Aorta (tissue), 5 donors: ENCODE data around the gene LRRC27. TPM values are rescaled to one million over a fixed set of nuclear protein-coding genes. Genes with fewer than 3 reads are reported as not detected.
A peak's percentile ranks its signal among the peaks of the same experiment; 100 is the strongest.

ENCODE experiments used
- ATAC-seq: fragments of 200-7000 bp; cut with Tn5 transposase; one replicate; pipeline ENCODE4 v1.9.1; 2022; ENCODE audit warnings: moderate library complexity; ENCODE audit not compliant: low FRiP score
- DNase-seq, 2 donors: peaks; one replicate each; pipeline ENCODE4 v3.0.0-alpha.2; 2020
- H3K27ac ChIP-seq, 2 donors: one replicate each; pipeline ENCODE4 v1.5.1; 2013; ENCODE audit warnings: low read length in 2 of 2, mild to moderate bottlenecking in 2 of 2, moderate library complexity in 2 of 2, control low read depth in 1 of 2, inconsistent platforms in 1 of 2, low read depth in 1 of 2
- H3K27me3 ChIP-seq, 2 donors: one replicate each; pipeline ENCODE4 v1.6.1; 2013; ENCODE audit warnings: control low read depth in 1 of 2, low read length in 1 of 2, mild to moderate bottlenecking in 1 of 2, moderate library complexity in 1 of 2; ENCODE audit not compliant: insufficient read depth in 2 of 2, control insufficient read depth in 1 of 2
- H3K36me3 ChIP-seq, 2 donors: one replicate each; pipeline ENCODE4 v1.6.1; 2013; ENCODE audit warnings: control low read depth in 1 of 2, low read length in 1 of 2, mild to moderate bottlenecking in 1 of 2; ENCODE audit not compliant: insufficient read depth in 2 of 2, control insufficient read depth in 1 of 2
- H3K4me1 ChIP-seq, 2 donors: one replicate each; pipeline ENCODE4 v1.6.1; 2013; ENCODE audit warnings: low read length in 2 of 2, control low read depth in 1 of 2, mild to moderate bottlenecking in 1 of 2, moderate library complexity in 1 of 2; ENCODE audit not compliant: insufficient read depth in 2 of 2, control insufficient read depth in 1 of 2
- H3K4me3 ChIP-seq, 2 donors: one replicate each; pipeline ENCODE4 v1.5.1; 2013; ENCODE audit warnings: low read length in 2 of 2, control low read depth in 1 of 2, mild to moderate bottlenecking in 1 of 2
- H3K9me3 ChIP-seq: one replicate; pipeline ENCODE4 v1.6.1; 2013; ENCODE audit warnings: mild to moderate bottlenecking, low read length; ENCODE audit not compliant: control insufficient read depth
- WGBS, 2 donors: extraction: QIAGEN DNeasy Blood & Tissue Kit; methylation state at CpG; one replicate each; pipeline ENCODE4 v1.1.7; 2013; 5-methylcytosine and 5-hydroxymethylcytosine counted together
- intact Hi-C, 2 donors: fragments of 100-400 bp; cut with DNase I; formaldehyde crosslinking; loops; one replicate each; pipeline versions ENCODE4 v1.14.2 to v1.15.0; 2022
- polyA plus RNA-seq, 2 donors: library from polyadenylated mRNA; stranded (reverse); fragments of 200-250 nt; gene quantifications; one replicate each; pipeline ENCODE4 v1.2.3, GENCODE V29; 2013
- total RNA-seq, 2 donors: library from RNA; stranded (reverse); fragmentation: NEBNext Ultra II Directional; extraction: Animal tissue kit (Norgen Biotek cat#: 25700); gene quantifications; one replicate each; pipeline ENCODE4 v1.2.1, GENCODE V29; 2021
- donor health status: healthy with polysubstance abuse.
- donor health status: Bipolar disorder and iron deficiency.
- donor health status: DM: no; HTN: no; CAD: no.
- donor health status: DM: no; HTN: no; CAD: no.
- donor health status: DM: yes; HTN: yes; CAD: no.

Gene LRRC27
- total and polyA plus RNA-seq, 4 donors: 3.1 to 11.7 (median 6.8) TPM

GRCh38 chr10:132320654-132321469 is 11.1 kb upstream of the LRRC27 start:
- ATAC-seq: no peak
- DNase-seq: peak in 1 of 2 donors; percentile 39
- H3K4me3 ChIP-seq: no peak overlapping the region
- intact Hi-C loops: no loop called here
- no peaks in the 10 kb centered on the region for H3K9me3 ChIP-seq
- H3K4me1 ChIP-seq: no peaks in the 10 kb centered on the region
- H3K27ac ChIP-seq: no peak overlapping the region
- 88 to 91% methylated on average over 13 of the region's 13 CpGs for WGBS, 2 donors
- no peaks in the 10 kb centered on the region for H3K36me3 ChIP-seq
- H3K27me3 ChIP-seq: no peaks in the 10 kb centered on the region

GRCh38 chr10:132321726-132322125 is 10.3 kb upstream of the LRRC27 start:
- H3K27ac ChIP-seq: no peak overlapping the region
- H3K9me3 ChIP-seq: no peaks in the 10 kb centered on the region
- ATAC-seq: no peak
- no peak overlapping the region for H3K4me3 ChIP-seq
- WGBS, 2 donors: 80 to 87% methylated on average over 10 of the region's 10 CpGs
- no peaks in the 10 kb centered on the region for H3K36me3 ChIP-seq
- no peaks in the 10 kb centered on the region for H3K4me1 ChIP-seq
- peak in 1 of 2 donors; percentile 50 for DNase-seq
- intact Hi-C loops: no loop called here
- no peaks in the 10 kb centered on the region for H3K27me3 ChIP-seq

GRCh38 chr10:132322586-132323048 is 9.4 kb upstream of the LRRC27 start:
- intact Hi-C loops: no loop called here

GRCh38 chr10:132324186-132324585 is 7.8 kb upstream of the LRRC27 start:
- DNase-seq: no peak
- intact Hi-C loops: no loop called here
- Histone ChIP-seq H3K27me3 (no peaks in the 10 kb centered on the region), H3K4me3 (no peak overlapping the region), H3K9me3 (no peaks in the 10 kb centered on the region), H3K36me3 (no peaks in the 10 kb centered on the region), H3K27ac (no peak overlapping the region), H3K4me1 (no peaks in the 10 kb centered on the region)
- no peak for ATAC-seq
- WGBS, 2 donors: 78 to 83% methylated on average over 1 of the region's 1 CpG

More at GRCh38 chr10:132322586-132323048, 9.4 kb upstream of the LRRC27 start:
- no peaks in the 10 kb centered on the region for H3K4me1 ChIP-seq
- no peaks in the 10 kb centered on the region for H3K36me3 ChIP-seq
- DNase-seq (peak in 1 of 2 donors; percentile 34), ATAC-seq (no peak)
- WGBS, 2 donors: 81 to 82% methylated on average over 6 of the region's 6 CpGs
- H3K27ac ChIP-seq: no peak overlapping the region
- H3K27me3 ChIP-seq: no peaks in the 10 kb centered on the region
- no peak overlapping the region for H3K4me3 ChIP-seq
- H3K9me3 ChIP-seq: no peaks in the 10 kb centered on the region

- WGBS, 2 donors: 89 to 97% methylated on average over 11 of the region's 11 CpGs
- H3K27ac ChIP-seq: no peak overlapping the region
- intact Hi-C loops: no loop called here
These were observed 5.6 kb upstream of the LRRC27 start for GRCh38 chr10:132326344-132326889.

GRCh38 chr10:132326925-132327324 is 5.1 kb upstream of the LRRC27 start:
- Histone ChIP-seq H3K4me3 (no peak overlapping the region), H3K9me3 (no peaks in the 10 kb centered on the region), H3K4me1 (no peaks in the 10 kb centered on the region), H3K27ac (no peak overlapping the region), H3K27me3 (no peaks in the 10 kb centered on the region), H3K36me3 (no peaks in the 10 kb centered on the region)
- WGBS, 2 donors: 89 to 90% methylated on average over 4 of the region's 4 CpGs
- ATAC-seq (no peak), DNase-seq (peak in 1 of 2 donors; percentile 8)
- intact Hi-C loops: no loop called here

More at GRCh38 chr10:132326344-132326889, 5.6 kb upstream of the LRRC27 start:
- Histone ChIP-seq H3K27me3 (no peaks in the 10 kb centered on the region), H3K9me3 (no peaks in the 10 kb centered on the region), H3K4me1 (no peaks in the 10 kb centered on the region), H3K36me3 (no peaks in the 10 kb centered on the region), H3K4me3 (no peak overlapping the region)
- ATAC-seq (no peak), DNase-seq (peak in 1 of 2 donors; percentile 28)

- Histone ChIP-seq H3K4me3 (no peak overlapping the region), H3K9me3 (no peaks in the 10 kb centered on the region), H3K27me3 (no peaks in the 10 kb centered on the region), H3K27ac (no peak overlapping the region), H3K4me1 (no peaks in the 10 kb centered on the region), H3K36me3 (no peaks in the 10 kb centered on the region)
- ATAC-seq (no peak), DNase-seq (no peak)
- intact Hi-C loops: no loop called here
- 96 to 97% methylated on average over 9 of the region's 9 CpGs for WGBS, 2 donors
These were observed 3.9 kb upstream of the LRRC27 start for GRCh38 chr10:132328106-132328505.

- Histone ChIP-seq H3K4me3 (no peak overlapping the region), H3K27ac (no peak overlapping the region), H3K9me3 (no peaks in the 10 kb centered on the region), H3K27me3 (no peaks in the 10 kb centered on the region), H3K36me3 (no peaks in the 10 kb centered on the region), H3K4me1 (no peaks in the 10 kb centered on the region)
- ATAC-seq (no peak), DNase-seq (no peak)
- intact Hi-C loops: no loop called here
- 25 to 33% methylated on average over 8 of the region's 8 CpGs for WGBS, 2 donors
These were observed 3.3 kb upstream of the LRRC27 start for GRCh38 chr10:132328738-132329137.
